PFSK-1 (cell line): ENCODE data around the gene ARL11.

ENCODE experiments used
- FOXP2 ChIP-seq: optimal IDR thresholded peaks from 2 replicates; pipeline ENCODE3; 2011; ENCODE audit warnings: borderline replicate concordance, control low read depth, inconsistent platforms; ENCODE audit not compliant: insufficient read depth; ENCODE audit errors: extremely low read length, extremely low read depth
- POLR2AphosphoS5 ChIP-seq: IDR thresholded peaks from 2 replicates; pipeline ENCODE4 v1.6.1; 2012; ENCODE audit warnings: low read depth, mild to moderate bottlenecking, control low read depth, low read length, moderate library complexity
- SIN3A ChIP-seq: IDR thresholded peaks from 2 replicates; pipeline ENCODE4 v1.6.1; 2012; ENCODE audit warnings: mild to moderate bottlenecking, low read length, moderate library complexity, borderline replicate concordance; ENCODE audit not compliant: insufficient read depth
- TAF1 ChIP-seq: IDR thresholded peaks from 2 replicates; pipeline ENCODE4 v1.6.1; 2012; ENCODE audit warnings: low read length, control low read depth, borderline replicate concordance; ENCODE audit not compliant: insufficient read depth
- TF ChIP-seq, protein P1 (sequence below), 2 experiments: IDR thresholded peaks; 2 replicates each; pipeline versions ENCODE4 v1.6.1 to v1.8.0; 2011 to 2012; ENCODE audit warnings: low read depth in 2 of 2, low read length in 2 of 2, control low read depth in 1 of 2, inconsistent platforms in 1 of 2, mild to moderate bottlenecking in 1 of 2, moderate library complexity in 1 of 2; ENCODE audit not compliant: insufficient read depth in 1 of 2

ARL11 gene

DNA sequence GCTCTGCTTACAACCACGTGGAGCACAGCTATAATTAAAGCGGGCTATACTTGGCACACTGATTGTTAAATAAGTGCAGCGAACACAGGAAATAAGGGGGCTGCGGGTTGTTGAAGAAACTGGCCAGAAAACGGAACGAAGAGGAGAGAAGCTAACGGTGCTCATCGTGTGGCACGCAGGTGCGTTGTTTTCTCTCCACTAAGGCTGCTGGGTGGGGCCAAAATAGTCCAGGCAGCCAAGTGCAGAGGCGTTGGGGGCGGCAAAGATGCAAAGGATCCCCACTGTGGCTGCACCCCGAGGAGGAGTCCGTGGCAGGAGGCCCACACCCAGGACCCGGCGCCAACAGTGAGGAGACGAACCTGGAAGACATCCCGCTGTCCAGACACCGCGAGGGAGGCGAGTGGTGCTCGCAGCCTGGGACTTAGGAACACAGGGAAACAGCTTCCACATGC lies 8.1 kb upstream of the ARL11 start:
- TF ChIP-seq SIN3A, result no peak
- TF ChIP-seq POLR2AphosphoS5, result no peak
- no peak for TF ChIP-seq TAF1
- TF ChIP-seq, protein P1, sequence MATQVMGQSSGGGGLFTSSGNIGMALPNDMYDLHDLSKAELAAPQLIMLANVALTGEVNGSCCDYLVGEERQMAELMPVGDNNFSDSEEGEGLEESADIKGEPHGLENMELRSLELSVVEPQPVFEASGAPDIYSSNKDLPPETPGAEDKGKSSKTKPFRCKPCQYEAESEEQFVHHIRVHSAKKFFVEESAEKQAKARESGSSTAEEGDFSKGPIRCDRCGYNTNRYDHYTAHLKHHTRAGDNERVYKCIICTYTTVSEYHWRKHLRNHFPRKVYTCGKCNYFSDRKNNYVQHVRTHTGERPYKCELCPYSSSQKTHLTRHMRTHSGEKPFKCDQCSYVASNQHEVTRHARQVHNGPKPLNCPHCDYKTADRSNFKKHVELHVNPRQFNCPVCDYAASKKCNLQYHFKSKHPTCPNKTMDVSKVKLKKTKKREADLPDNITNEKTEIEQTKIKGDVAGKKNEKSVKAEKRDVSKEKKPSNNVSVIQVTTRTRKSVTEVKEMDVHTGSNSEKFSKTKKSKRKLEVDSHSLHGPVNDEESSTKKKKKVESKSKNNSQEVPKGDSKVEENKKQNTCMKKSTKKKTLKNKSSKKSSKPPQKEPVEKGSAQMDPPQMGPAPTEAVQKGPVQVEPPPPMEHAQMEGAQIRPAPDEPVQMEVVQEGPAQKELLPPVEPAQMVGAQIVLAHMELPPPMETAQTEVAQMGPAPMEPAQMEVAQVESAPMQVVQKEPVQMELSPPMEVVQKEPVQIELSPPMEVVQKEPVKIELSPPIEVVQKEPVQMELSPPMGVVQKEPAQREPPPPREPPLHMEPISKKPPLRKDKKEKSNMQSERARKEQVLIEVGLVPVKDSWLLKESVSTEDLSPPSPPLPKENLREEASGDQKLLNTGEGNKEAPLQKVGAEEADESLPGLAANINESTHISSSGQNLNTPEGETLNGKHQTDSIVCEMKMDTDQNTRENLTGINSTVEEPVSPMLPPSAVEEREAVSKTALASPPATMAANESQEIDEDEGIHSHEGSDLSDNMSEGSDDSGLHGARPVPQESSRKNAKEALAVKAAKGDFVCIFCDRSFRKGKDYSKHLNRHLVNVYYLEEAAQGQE (IDR thresholded peaks at IDR 0.05; ENCODE audit: insufficient read depth in 1 of 2, low read depth in 2 of 2, low read length in 2 of 2), result no peak
- no peak for TF ChIP-seq FOXP2

DNA sequence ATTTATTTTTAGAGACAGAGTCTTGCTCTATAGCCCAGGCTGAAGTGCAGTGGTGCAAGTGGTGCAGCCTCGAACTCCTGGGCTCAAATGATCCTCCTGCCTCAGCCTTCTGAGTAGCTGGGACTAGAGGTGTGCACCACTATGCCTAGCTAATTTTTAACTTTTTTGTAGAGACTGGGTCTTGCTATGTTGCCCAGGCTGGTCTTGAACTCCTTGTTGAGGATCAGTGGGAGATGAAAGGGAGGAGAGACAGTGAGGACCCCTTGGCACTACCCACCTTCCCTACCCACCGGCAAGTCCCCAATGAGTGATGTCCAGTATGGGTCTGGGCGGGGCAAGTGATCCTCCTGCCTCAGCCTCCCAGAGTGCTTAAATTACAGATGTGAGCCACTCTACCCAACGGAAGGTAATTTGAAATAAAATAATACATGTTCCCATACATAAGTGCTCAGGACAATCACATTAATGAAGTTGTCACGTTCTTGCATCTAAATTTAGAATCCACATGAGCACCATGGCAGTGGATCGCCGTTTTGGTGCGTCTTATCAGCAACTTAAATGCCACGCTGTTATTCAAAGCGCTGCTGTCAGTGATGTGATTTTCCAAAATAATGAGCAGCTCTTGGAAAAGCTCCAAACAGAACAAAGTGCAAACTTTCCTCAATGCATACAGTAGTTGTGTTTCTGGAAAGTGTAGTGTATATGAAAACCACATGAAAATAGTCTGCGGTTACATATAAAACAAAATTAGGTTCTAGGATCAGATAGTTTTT lies 5.9 kb upstream of the ARL11 start:
- TF ChIP-seq SIN3A, result no peak
- TF ChIP-seq, protein P1 (IDR thresholded peaks at IDR 0.05; ENCODE audit: insufficient read depth in 1 of 2, low read depth in 2 of 2, low read length in 2 of 2), result no peak
- no peak for TF ChIP-seq FOXP2
- no peak for TF ChIP-seq POLR2AphosphoS5
- no peak for TF ChIP-seq TAF1

GRCh38 chr13:49624229-49624628 lies 4.1 kb upstream of the ARL11 start:
- TF ChIP-seq FOXP2, result no peak
- TF ChIP-seq TAF1, result no peak
- TF ChIP-seq, protein P1 (IDR thresholded peaks at IDR 0.05; ENCODE audit: insufficient read depth in 1 of 2, low read depth in 2 of 2, low read length in 2 of 2), result no peak
- no peak for TF ChIP-seq POLR2AphosphoS5
- no peak for TF ChIP-seq SIN3A

GRCh38 chr13:49625392-49626079 lies 2.8 kb upstream of the ARL11 start:
- TF ChIP-seq, protein P1 (IDR thresholded peaks at IDR 0.05; ENCODE audit: insufficient read depth in 1 of 2, low read depth in 2 of 2, low read length in 2 of 2), result no peak
- TF ChIP-seq POLR2AphosphoS5, result no peak
- TF ChIP-seq SIN3A, result no peak
- TF ChIP-seq FOXP2, result no peak
- no peak for TF ChIP-seq TAF1
